Breast epithelium (tissue), 3 donors: ENCODE measurements around the gene CDH4.

Source experiments
- POLR2A ChIP-seq: fragments of 450-650 bp; IDR thresholded peaks from one replicate; pipeline ENCODE4 v1.6.1; 2016; ENCODE audit warnings: antibody characterized with exemption, mild to moderate bottlenecking, moderate library complexity
- TF ChIP-seq, protein P1 (sequence below), 3 donors: fragments of 450-650 bp; IDR thresholded peaks; one replicate each; pipeline ENCODE4 v1.5.1; 2016 to 2017; ENCODE audit warnings: antibody characterized with exemption in 3 of 3, mild to moderate bottlenecking in 3 of 3, moderate library complexity in 3 of 3

DNA sequence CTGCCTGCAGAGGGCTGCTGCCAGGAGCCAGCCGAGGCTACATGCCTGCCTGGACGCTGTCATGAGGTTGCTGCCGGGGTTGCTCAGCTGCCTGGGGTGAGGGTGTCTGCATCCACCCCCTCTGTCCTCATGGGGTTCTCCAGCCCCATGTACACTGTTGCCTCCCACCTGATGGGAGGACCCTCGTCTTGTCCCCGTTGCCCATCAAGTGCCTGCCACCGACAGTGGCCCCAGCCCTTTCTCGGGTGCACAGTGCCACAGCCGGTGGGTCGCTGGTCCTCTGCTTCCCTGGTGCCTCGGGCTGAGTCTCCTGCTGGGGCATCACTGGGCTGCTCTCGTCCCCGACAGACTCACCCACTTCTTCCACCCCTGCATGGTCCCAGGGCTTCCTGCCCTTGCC lies 313.7 kb downstream of the CDH4 start:
- TF ChIP-seq, protein P1, sequence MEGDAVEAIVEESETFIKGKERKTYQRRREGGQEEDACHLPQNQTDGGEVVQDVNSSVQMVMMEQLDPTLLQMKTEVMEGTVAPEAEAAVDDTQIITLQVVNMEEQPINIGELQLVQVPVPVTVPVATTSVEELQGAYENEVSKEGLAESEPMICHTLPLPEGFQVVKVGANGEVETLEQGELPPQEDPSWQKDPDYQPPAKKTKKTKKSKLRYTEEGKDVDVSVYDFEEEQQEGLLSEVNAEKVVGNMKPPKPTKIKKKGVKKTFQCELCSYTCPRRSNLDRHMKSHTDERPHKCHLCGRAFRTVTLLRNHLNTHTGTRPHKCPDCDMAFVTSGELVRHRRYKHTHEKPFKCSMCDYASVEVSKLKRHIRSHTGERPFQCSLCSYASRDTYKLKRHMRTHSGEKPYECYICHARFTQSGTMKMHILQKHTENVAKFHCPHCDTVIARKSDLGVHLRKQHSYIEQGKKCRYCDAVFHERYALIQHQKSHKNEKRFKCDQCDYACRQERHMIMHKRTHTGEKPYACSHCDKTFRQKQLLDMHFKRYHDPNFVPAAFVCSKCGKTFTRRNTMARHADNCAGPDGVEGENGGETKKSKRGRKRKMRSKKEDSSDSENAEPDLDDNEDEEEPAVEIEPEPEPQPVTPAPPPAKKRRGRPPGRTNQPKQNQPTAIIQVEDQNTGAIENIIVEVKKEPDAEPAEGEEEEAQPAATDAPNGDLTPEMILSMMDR (IDR thresholded peaks at IDR 0.05), result no peak
- TF ChIP-seq POLR2A, result no peak
